GM18909 (cell line): ENCODE measurements around the gene ZNF580.

Experiments
- ATAC-seq: cut with Tn5 transposase; IDR thresholded peaks from one replicate; pipeline ENCODE4 v1.9.1; 2021; ENCODE audit warnings: mild to moderate bottlenecking; ENCODE audit not compliant: unreplicated experiment, poor library complexity

The ZNF580 gene

GRCh38 chr19:55622242-55622969 is 18.4 kb upstream of the ZNF580 start:
- no peak for ATAC-seq

GRCh38 chr19:55623130-55623529 is 17.7 kb upstream of the ZNF580 start:
- no peak for ATAC-seq

- no peak for ATAC-seq
Observed at GRCh38 chr19:55623561-55623960, 17.2 kb upstream of the ZNF580 start.

DNA sequence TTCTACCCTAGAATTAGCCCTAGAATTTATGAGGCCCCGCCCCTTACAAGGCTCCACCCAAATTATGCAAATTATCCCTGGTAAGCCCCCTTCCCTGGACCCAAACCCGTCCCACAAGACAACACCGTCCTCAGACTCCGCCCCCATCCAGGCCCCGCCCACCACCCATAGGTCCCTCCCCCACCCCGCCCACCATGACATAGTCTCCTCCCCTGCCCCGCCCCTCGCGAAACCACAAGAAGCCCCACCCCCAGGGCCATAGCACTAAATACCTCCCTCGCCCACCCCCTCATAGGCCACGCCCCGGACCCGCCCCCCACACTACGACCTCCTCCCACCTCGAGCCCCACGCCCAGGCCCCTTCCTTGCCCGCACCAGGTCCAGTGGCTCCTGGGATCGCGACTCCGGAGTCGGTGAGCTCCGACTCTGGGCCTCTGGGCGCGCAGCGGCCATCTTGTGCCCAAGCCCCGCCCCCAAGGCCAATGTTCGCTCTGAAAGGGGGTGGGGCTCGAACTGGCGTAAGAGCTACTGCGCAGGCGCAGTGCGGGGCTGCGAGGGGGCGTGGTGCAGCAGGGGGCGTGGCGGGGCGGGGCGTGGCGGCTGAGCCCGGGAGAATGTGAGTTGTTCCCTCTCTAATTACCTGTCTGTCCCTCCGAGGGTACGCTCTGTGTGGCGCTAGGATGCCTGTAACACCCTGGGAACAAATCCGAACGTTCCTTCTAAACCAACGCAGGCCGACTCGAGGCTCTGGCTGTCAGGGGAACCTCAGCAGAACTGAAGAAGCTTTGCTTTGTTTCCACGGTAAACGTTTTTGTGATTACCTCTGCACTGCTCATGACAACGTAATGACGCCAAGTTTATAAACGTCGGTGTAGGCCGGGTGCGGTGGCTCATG is 16.4 kb upstream of the ZNF580 start, which contains the start of gene ZNF784:
Gene ZNF784, minus strand, starts transcription at position 458 of the 895 bp plus-strand sequence. Its CDS starts 5 bp downstream, at position 453.
- peak; percentile 71 for ATAC-seq

DNA sequence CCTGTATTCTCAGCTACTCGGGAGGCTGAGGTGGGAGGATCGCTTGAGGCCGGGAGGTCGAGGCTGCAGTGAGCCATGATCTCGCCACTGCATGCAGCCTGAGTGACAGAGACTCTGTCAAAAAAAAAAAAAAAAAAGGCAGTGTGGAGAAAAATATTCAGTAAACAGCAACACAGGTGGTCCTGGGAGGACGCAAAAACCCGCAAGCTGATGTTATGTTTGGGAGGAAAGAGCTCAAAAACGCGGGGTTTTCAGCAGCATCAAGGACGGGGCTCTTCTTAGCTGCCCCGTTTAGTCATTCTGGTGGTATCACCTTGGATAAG is 15.8 kb upstream of the ZNF580 start:
- ATAC-seq, result no peak

DNA sequence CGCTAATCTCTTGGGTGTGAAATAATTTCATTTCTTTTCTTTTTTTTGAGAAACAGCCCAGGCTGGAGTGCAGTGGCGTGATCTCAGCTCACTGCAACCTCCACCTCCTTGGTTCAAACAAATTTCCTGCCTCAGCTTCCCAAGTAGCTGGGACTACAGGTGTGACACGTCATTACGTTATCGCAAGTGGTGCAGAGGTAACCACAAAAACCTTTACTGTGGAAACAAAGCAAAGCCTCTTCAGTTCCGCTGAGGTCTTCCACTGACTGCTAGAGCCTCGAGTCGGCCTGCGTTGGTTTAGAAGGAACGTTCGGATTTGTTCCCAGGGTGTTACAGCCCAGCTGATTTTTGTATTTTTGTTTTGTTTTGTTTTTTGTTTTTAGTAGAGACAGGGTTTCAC is 14.5 kb upstream of the ZNF580 start:
- no peak for ATAC-seq

DNA sequence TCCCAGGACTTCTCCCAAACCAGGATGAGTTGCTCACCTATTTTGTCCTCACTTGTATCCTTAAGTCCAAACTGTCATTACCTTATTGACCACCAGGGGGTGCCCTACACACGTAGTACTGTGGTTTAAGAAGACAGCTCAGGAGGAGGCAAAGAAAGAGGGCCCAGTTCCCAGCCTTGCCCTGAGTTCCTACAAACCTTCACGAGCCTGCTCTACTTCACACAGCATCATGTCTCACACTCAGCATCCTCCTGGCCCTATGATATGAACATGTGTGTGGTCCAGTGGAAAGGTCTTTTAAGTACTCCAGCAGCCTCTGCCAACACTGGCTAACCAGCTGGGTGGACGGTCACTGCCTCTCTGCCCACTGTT is 8.4 kb upstream of the ZNF580 start:
- no peak for ATAC-seq

- ATAC-seq, result no peak
Observed at GRCh38 chr19:55633861-55634260, 6.9 kb upstream of the ZNF580 start.

- no peak for ATAC-seq
Observed at GRCh38 chr19:55635334-55635717, 5.5 kb upstream of the ZNF580 start.

- ATAC-seq, result no peak
Observed at GRCh38 chr19:55635856-55636440, 4.9 kb upstream of the ZNF580 start.

DNA sequence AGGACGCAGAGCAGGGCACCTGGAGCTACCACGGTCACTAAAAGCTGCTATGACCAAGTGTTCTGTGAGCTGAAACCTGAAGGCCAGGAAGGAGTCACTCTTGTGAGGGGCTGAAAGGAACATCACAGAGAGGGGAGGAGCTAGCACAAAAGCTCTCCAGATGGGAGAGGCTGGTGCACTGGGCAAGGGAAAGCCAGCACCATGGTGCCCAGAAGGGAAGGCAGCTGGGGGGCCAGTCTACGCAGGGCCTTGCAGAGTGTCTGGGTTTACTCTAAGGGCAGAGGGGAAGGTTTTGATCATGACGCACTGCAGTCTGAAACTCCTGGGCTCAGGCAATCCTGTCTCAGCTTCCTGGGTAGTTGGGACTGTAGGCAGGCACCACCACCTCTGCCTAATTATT is 4.1 kb upstream of the ZNF580 start:
- no peak for ATAC-seq

DNA sequence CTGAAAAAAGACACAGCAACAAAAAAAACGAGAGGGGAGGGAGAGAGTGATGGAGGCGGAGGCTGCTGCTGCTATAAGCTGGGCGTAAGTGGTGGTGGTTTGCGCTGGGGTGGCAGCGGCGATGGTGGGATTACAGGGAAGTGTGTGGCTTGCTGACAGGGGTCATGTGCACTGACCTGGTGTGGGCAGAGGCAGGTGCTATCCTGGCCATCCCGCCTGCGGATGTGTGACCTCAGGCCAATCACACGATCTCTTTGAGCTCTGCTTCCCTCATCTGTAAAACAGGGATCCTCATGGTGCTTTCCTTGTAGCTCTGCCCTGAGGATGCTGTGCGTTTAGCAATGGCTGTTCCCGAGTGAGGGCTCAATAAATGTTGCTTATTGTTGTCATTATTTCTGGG is 3.3 kb upstream of the ZNF580 start:
- ATAC-seq, result no peak

GRCh38 chr19:55638864-55639359 is 1.9 kb upstream of the ZNF580 start:
- no peak for ATAC-seq

GRCh38 chr19:55640043-55640576 is 692 bp upstream of the ZNF580 start:
- no peak for ATAC-seq

GRCh38 chr19:55641426-55642152 is 787 bp downstream of the ZNF580 start:
- no peak for ATAC-seq

- ATAC-seq, result no peak
Observed at GRCh38 chr19:55642153-55643002, 1.6 kb downstream of the ZNF580 start.

GRCh38 chr19:55643003-55643886 is 2.4 kb downstream of the ZNF580 start, which contains the start of gene ZNF581:
Gene ZNF581 (plus strand): TSS chr19:55643649. CDS start chr19:55644572, 923 bp downstream.
- ATAC-seq, result peak; percentile 40

DNA sequence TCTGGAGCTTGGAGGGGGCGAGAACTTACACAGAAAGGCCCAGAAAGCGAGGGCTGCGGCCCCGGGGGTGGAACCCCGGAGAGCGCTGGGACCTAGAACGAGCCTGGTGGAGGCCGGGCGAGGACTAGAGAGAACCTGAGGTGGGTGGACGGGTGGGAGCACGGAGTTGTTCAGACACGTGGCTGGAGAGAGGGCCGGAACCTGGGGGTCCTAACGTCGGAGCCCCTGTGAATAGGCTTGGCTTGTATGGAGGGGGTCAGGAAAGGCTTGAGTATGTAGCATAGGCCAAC is 3.0 kb downstream of the ZNF580 start:
- no peak for ATAC-seq
